PC-9 (cell line): Measurements from ENCODE around the gene TM6SF1.

Experiments
- EZH2 ChIP-seq: fragments of 200-600 bp; sonication (generic); IDR thresholded peaks from 2 replicates; pipeline ENCODE4 v1.8.0; 2017; ENCODE audit warnings: antibody characterized with exemption, low read depth
- TF ChIP-seq, protein P1 (sequence below): fragments of 200-600 bp; sonication (generic); conservative IDR thresholded peaks from 2 replicates; pipeline ENCODE4 v1.6.1; 2017; ENCODE audit warnings: mixed run types, antibody characterized with exemption, mild to moderate bottlenecking, moderate library complexity

DNA sequence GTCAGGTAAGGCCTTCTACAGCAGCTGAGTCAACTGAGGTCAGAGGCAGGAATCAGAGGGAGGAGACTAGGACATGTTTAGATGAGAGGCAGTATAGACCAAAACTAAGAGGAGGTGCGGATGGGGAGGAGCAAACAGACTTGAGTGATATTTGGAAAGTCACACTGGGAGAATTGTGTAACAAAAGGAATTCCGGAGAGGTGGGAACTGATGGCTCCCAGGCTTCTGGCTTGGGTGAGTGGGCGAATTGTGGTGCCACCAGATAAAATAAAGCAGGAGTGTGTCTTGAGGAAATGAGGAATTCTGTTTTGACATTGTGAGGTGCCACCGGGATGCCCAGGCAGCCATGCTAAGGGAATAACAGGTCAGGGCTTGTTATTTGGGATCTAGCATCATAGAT, 3.3 kb upstream of the TM6SF1 start:
- no peak for TF ChIP-seq EZH2
- TF ChIP-seq, protein P1, sequence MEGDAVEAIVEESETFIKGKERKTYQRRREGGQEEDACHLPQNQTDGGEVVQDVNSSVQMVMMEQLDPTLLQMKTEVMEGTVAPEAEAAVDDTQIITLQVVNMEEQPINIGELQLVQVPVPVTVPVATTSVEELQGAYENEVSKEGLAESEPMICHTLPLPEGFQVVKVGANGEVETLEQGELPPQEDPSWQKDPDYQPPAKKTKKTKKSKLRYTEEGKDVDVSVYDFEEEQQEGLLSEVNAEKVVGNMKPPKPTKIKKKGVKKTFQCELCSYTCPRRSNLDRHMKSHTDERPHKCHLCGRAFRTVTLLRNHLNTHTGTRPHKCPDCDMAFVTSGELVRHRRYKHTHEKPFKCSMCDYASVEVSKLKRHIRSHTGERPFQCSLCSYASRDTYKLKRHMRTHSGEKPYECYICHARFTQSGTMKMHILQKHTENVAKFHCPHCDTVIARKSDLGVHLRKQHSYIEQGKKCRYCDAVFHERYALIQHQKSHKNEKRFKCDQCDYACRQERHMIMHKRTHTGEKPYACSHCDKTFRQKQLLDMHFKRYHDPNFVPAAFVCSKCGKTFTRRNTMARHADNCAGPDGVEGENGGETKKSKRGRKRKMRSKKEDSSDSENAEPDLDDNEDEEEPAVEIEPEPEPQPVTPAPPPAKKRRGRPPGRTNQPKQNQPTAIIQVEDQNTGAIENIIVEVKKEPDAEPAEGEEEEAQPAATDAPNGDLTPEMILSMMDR: no peak
